ENCODE data around the gene PLEKHA3. TPM values are rescaled to one million over a fixed set of nuclear protein-coding genes. Genes with fewer than 3 reads are reported as not detected.

Gene PLEKHA3
- total and polyA plus RNA-seq, 9 of the 15 experiments (the other 6 are each of a cell fraction or from before 2014, with no cell fraction given), result 2.3 to 23.4 (median 10.5) TPM

DNA sequence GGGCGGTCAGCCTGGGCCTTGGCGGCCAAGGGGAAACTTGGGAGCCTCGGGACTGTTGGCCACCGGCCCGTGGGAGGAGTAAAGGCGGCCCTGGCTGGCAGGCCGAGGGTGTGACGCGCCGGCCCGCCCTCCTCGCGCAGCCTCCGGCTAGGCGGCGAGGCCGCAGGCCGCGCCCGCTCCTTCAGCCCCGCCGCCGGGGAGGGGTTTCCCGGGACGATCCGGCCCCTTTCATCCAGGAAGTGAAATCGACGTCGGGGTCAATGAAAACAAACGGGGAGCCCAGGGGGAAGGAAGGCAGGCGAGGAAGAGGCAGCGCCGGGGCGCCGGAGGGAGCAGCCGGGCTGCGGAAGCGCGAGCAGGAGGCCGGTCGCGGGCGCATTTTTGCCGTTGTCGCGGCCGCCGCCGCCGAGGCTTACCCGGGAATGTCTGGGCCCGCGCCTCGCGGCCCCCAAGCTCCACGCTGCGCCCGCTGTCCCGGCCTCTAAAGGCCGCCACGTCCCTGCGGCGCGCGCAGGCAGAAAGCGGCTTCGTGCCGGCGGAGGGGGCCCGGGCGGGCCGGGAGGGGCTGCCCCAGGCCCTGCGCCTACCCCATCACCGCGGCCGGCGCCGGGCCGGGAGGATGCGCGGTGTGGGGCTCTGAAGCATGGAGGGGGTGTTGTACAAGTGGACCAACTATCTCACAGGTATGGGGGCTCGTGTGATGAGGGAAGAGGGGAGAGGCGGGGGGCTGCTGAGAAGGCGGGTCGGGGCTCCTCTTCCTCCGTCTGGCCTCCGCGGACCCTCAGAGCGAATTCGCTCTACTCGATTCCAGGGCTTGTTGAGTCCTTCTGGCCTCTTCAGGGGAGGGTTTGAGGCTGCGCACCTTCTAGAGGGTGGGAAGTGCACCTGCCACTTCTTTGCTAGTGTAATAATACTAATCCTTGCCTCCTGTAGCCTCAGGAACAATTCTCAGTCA is at the start of gene PLEKHA3 (continued):
- TF ChIP-seq BMI1 (IDR thresholded peaks at IDR 0.05; ENCODE audit: low read length), result no peak
- TF ChIP-seq NRF1 (conservative IDR thresholded peaks at IDR 0.05 in 1 of 2, IDR thresholded peaks at IDR 0.05 in 1 of 2), result peak; percentile 94
- TF ChIP-seq L3MBTL2 (IDR thresholded peaks at IDR 0.05), result peak; percentile 89
- TF ChIP-seq KHSRP (IDR thresholded peaks at IDR 0.05), result no peak
- TF ChIP-seq MTA3 (IDR thresholded peaks at IDR 0.05; ENCODE audit: borderline replicate concordance), result 0 out of 2 replicates have a peak, but pooled peaks have one; percentile 75
- TF ChIP-seq JUND (IDR thresholded peaks at IDR 0.05; ENCODE audit: borderline replicate concordance, low read depth, low read length), result peak; percentile 30; the same call in 1 of the 2 replicates
- TF ChIP-seq JUND (tag; IDR thresholded peaks at IDR 0.05; ENCODE audit: borderline replicate concordance, low read depth, low read length), result no peak; the same call in 2 of the 3 replicates
- TF ChIP-seq SAP30 (IDR thresholded peaks at IDR 0.05; ENCODE audit: borderline replicate concordance, insufficient read depth, low read depth, low read length, poor library complexity, severe bottlenecking), result peak; percentile 67
- TF ChIP-seq ILF3 (IDR thresholded peaks at IDR 0.05; ENCODE audit: borderline replicate concordance), result no peak; the same call in 1 of the 2 replicates
- no peak; the same call in none of the 2 replicates for TF ChIP-seq SP1 (CRISPR knock-in tag; IDR thresholded peaks at IDR 0.05)
- TF ChIP-seq CLOCK (CRISPR knock-in tag; IDR thresholded peaks at IDR 0.05; ENCODE audit: borderline replicate concordance), result no peak
- TF ChIP-seq NFIC (IDR thresholded peaks at IDR 0.05), result peak; percentile 84
- peak; percentile 93 for TF ChIP-seq RBBP5 (IDR thresholded peaks at IDR 0.05; ENCODE audit: borderline replicate concordance, insufficient read depth, low read length, poor library complexity, severe bottlenecking)
- no peak for TF ChIP-seq PHB2 (IDR thresholded peaks at IDR 0.05; ENCODE audit: low read depth)
- no peak for TF ChIP-seq BCL6 (CRISPR knock-in tag; IDR thresholded peaks at IDR 0.05)
- no peak for TF ChIP-seq HDAC2 (IDR thresholded peaks at IDR 0.05)
- TF ChIP-seq, protein P1, sequence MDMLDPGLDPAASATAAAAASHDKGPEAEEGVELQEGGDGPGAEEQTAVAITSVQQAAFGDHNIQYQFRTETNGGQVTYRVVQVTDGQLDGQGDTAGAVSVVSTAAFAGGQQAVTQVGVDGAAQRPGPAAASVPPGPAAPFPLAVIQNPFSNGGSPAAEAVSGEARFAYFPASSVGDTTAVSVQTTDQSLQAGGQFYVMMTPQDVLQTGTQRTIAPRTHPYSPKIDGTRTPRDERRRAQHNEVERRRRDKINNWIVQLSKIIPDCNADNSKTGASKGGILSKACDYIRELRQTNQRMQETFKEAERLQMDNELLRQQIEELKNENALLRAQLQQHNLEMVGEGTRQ (CRISPR knock-in tag; IDR thresholded peaks at IDR 0.05), result no peak
- TF ChIP-seq ZNF347 (CRISPR knock-in tag; IDR thresholded peaks at IDR 0.05; ENCODE audit: low read depth), result no peak
- TF ChIP-seq ZNF23 (CRISPR knock-in tag; IDR thresholded peaks at IDR 0.05), result no peak
- TF ChIP-seq SIX5 (IDR thresholded peaks at IDR 0.05; ENCODE audit: borderline replicate concordance in 1 of 2, insufficient read depth in 1 of 2, low read depth in 1 of 2, low read length in 2 of 2), result no peak
- no peak for TF ChIP-seq ELK1 (CRISPR knock-in tag; IDR thresholded peaks at IDR 0.05)
- no peak for TF ChIP-seq ZNF408 (CRISPR knock-in tag; IDR thresholded peaks at IDR 0.05; ENCODE audit: low read depth)
- no peak for TF ChIP-seq ZNF24 (IDR thresholded peaks at IDR 0.05)
